SK-N-MC (cell line): ENCODE measurements around the gene SLC37A4.
A peak's percentile ranks its signal among the peaks of the same experiment; 100 is the strongest.

Experiments used
- DNase-seq: peaks from one replicate; pipeline ENCODE4 v3.0.0-alpha.2; 2011; ENCODE audit warnings: low read depth, low spot score
- H3K27ac ChIP-seq: fragments of 200-600 bp; sonication (generic); 2 replicates; pipeline ENCODE4 v1.5.1; 2016; ENCODE audit warnings: mixed run types
- H3K36me3 ChIP-seq: fragments of 200-600 bp; sonication (generic); 2 replicates; pipeline ENCODE4 v1.6.1; 2017; ENCODE audit warnings: antibody characterized with exemption, low read length, mixed read lengths; ENCODE audit not compliant: insufficient read depth
- H3K4me3 ChIP-seq: fragments of 200-600 bp; sonication (generic); 2 replicates; pipeline ENCODE4 v1.5.1; 2016
- H3K9ac ChIP-seq: fragments of 200-600 bp; sonication (generic); 2 replicates; pipeline ENCODE4 v1.8.0; 2017; ENCODE audit warnings: mixed run types, mixed read lengths; ENCODE audit not compliant: insufficient read length
- H3K9me3 ChIP-seq: fragments of 200-600 bp; sonication (generic); 2 replicates; pipeline ENCODE4 v1.6.1; 2017; ENCODE audit warnings: low read depth, mild to moderate bottlenecking, antibody characterized with exemption, low read length, moderate library complexity, mixed read lengths
- EZH2 ChIP-seq: fragments of 200-600 bp; sonication (generic); IDR thresholded peaks from one replicate; pipeline ENCODE4 v1.6.1; 2017; ENCODE audit warnings: antibody characterized with exemption
- FOXP2 ChIP-seq: optimal IDR thresholded peaks from 2 replicates; pipeline ENCODE3; 2011; ENCODE audit warnings: mild to moderate bottlenecking, moderate library complexity; ENCODE audit not compliant: insufficient read depth; ENCODE audit errors: extremely low read length, control extremely low read depth
- POLR2AphosphoS5 ChIP-seq: IDR thresholded peaks from 2 replicates; pipeline ENCODE4 v1.6.1; 2012; ENCODE audit warnings: mild to moderate bottlenecking, low read depth, low read length, borderline replicate concordance

Gene SLC37A4

GRCh38 chr11:119016216-119017009 lies 14.3 kb downstream of the SLC37A4 start:
- Histone ChIP-seq H3K27ac (peak overlapping the region; percentile 93), H3K9me3 (no peaks in the 10 kb centered on the region), H3K9ac (peak overlapping the region; percentile 100), H3K4me3 (peak overlapping the region; percentile 100), H3K36me3 (peaks cover 63% of the 10 kb centered on the region)
- DNase-seq: no peak
- TF ChIP-seq EZH2 (no peak), FOXP2 (no peak), POLR2AphosphoS5 (no peak)

- no peak overlapping the region for H3K9ac ChIP-seq
- no peak overlapping the region for H3K4me3 ChIP-seq
- no peaks in the 10 kb centered on the region for H3K9me3 ChIP-seq
- peak overlapping the region; percentile 49; the same call in 1 of the 2 replicates for H3K27ac ChIP-seq
- H3K36me3 ChIP-seq: peaks cover 62% of the 10 kb centered on the region
- TF ChIP-seq FOXP2: no peak
- TF ChIP-seq EZH2: no peak
- TF ChIP-seq POLR2AphosphoS5: no peak; the same call in 1 of the 2 replicates
- DNase-seq: no peak
These were observed 15.5 kb downstream of the SLC37A4 start for GRCh38 chr11:119015054-119015611.

- Histone ChIP-seq H3K36me3 (peaks cover 65% of the 10 kb centered on the region), H3K9me3 (no peaks in the 10 kb centered on the region)
- no peak for DNase-seq
These were observed 16.3 kb downstream of the SLC37A4 start for GRCh38 chr11:119014209-119014924.

GRCh38 chr11:119012629-119013170 lies 18.0 kb downstream of the SLC37A4 start:
- TF ChIP-seq EZH2: no peak
- TF ChIP-seq POLR2AphosphoS5: no peak
- no peak for TF ChIP-seq FOXP2
- H3K27ac ChIP-seq: peak overlapping the region; percentile 56
- DNase-seq: no peak
- H3K4me3 ChIP-seq: no peak overlapping the region
- H3K9me3 ChIP-seq: no peaks in the 10 kb centered on the region
- H3K36me3 ChIP-seq: peaks cover 65% of the 10 kb centered on the region
- no peak overlapping the region for H3K9ac ChIP-seq

More at GRCh38 chr11:119014209-119014924, 16.3 kb downstream of the SLC37A4 start:
- TF ChIP-seq EZH2 (no peak), FOXP2 (no peak), POLR2AphosphoS5 (no peak; the same call in 1 of the 2 replicates)
- no peak overlapping the region for H3K9ac ChIP-seq
- no peak overlapping the region for H3K4me3 ChIP-seq
- H3K27ac ChIP-seq: peak overlapping the region; percentile 49; the same call in 1 of the 2 replicates

GRCh38 chr11:119011476-119012053 lies 19.1 kb downstream of the SLC37A4 start:
- Histone ChIP-seq H3K27ac (no peak overlapping the region), H3K4me3 (no peak overlapping the region), H3K9ac (no peak overlapping the region), H3K36me3 (peaks cover 64% of the 10 kb centered on the region), H3K9me3 (no peaks in the 10 kb centered on the region)
- TF ChIP-seq POLR2AphosphoS5 (no peak), FOXP2 (no peak), EZH2 (no peak)
- DNase-seq: no peak

- TF ChIP-seq EZH2: no peak
- no peak for TF ChIP-seq POLR2AphosphoS5
- TF ChIP-seq FOXP2: no peak
- Histone ChIP-seq H3K9me3 (no peaks in the 10 kb centered on the region), H3K4me3 (no peak overlapping the region), H3K27ac (no peak overlapping the region), H3K36me3 (peaks cover 45% of the 10 kb centered on the region), H3K9ac (no peak overlapping the region)
- DNase-seq: no peak
These were observed 24.0 kb downstream of the SLC37A4 start for GRCh38 chr11:119006656-119007055.

- no peak for TF ChIP-seq FOXP2
- no peak for TF ChIP-seq EZH2
- TF ChIP-seq POLR2AphosphoS5: no peak
- Histone ChIP-seq H3K9ac (no peak overlapping the region), H3K9me3 (no peaks in the 10 kb centered on the region), H3K27ac (0 out of 2 replicates have a peak overlapping the region, but pooled peaks have one; percentile 42), H3K4me3 (no peak overlapping the region), H3K36me3 (peaks cover 42% of the 10 kb centered on the region)
- no peak for DNase-seq
These were observed 29.8 kb downstream of the SLC37A4 start for GRCh38 chr11:119000906-119001305.

- Histone ChIP-seq H3K36me3 (peaks cover 36% of the 10 kb centered on the region), H3K9ac (peak overlapping the region; percentile 87), H3K4me3 (peak overlapping the region; percentile 97), H3K9me3 (no peaks in the 10 kb centered on the region), H3K27ac (0 out of 2 replicates have a peak overlapping the region, but pooled peaks have one; percentile 23)
- no peak for DNase-seq
- no peak for TF ChIP-seq EZH2
- no peak for TF ChIP-seq FOXP2
- no peak for TF ChIP-seq POLR2AphosphoS5
These were observed 31.9 kb downstream of the SLC37A4 start for GRCh38 chr11:118998822-118999221.
